Measurements from ENCODE around the gene CCDC102B. TPM values are rescaled to one million over a fixed set of nuclear protein-coding genes. Genes with fewer than 3 reads are reported as not detected.

Gene CCDC102B
- total RNA-seq, 4 donors from 2014 or later = 3.8 to 15.1 (median 4.9) TPM

- no peaks in the 10 kb centered on the region for H3K27me3 ChIP-seq
- H3K4me1 ChIP-seq = no peaks in the 10 kb centered on the region
- WGBS, 2 donors (ENCODE audit: low coverage in 1 of 2) = 56 to 76% methylated on average over 2 of the region's 2 CpGs
- no peaks in the 10 kb centered on the region for H3K9me3 ChIP-seq
- H3K4me3 ChIP-seq = no peak overlapping the region
- ATAC-seq = no peak
- H3K27ac ChIP-seq = no peak overlapping the region
- no peaks in the 10 kb centered on the region for H3K36me3 ChIP-seq
- no peak for TF ChIP-seq POLR2A (IDR thresholded peaks at IDR 0.05)
- TF ChIP-seq EP300 (IDR thresholded peaks at IDR 0.05) = no peak
- no peak for TF ChIP-seq CTCF (IDR thresholded peaks at IDR 0.05)
- TF ChIP-seq POLR2AphosphoS5 (IDR thresholded peaks at IDR 0.05) = no peak
These were observed 31.4 kb upstream of the CCDC102B start for GRCh38 chr18:68766433-68766832.

DNA sequence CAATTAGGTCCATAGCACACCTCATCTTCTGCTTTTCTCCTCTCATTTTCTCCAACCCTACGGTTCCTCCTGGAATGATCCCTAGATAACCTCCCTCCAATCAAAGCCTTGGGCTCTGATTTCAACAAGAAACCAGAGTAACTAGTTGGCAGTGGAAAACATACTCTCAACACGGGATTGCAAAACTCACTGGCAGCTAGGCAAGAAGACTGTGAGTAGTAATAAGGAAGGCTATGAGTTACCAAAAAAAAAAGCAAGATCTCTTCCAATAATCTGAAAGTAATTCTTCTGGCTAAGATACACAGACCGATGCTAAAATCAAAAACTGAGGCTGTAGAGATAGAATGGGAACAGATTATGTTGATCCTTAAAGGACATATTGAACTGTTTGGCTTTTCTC, 28.4 kb upstream of the CCDC102B start:
- Histone ChIP-seq H3K4me3 (no peak overlapping the region), H3K27me3 (no peaks in the 10 kb centered on the region), H3K4me1 (peaks cover 0 to 4% (median 0%) of the 10 kb centered on the region in 3 donors), H3K9me3 (no peaks in the 10 kb centered on the region), H3K36me3 (no peaks in the 10 kb centered on the region), H3K27ac (no peak overlapping the region)
- TF ChIP-seq EP300 (IDR thresholded peaks at IDR 0.05) (no peak), CTCF (IDR thresholded peaks at IDR 0.05) (no peak)
- ATAC-seq = peak; percentile 79
- WGBS, 2 donors (ENCODE audit: low coverage in 1 of 2) = 40 to 86% methylated on average over 2 to 3 of the region's 3 CpGs

GRCh38 chr18:68772268-68772667, 25.6 kb upstream of the CCDC102B start:
- H3K4me1 ChIP-seq = peaks cover 0 to 4% (median 0%) of the 10 kb centered on the region in 3 donors
- WGBS, 2 donors (ENCODE audit: low coverage in 1 of 2) = 19 to 39% methylated on average over 2 of the region's 2 CpGs
- H3K4me3 ChIP-seq = no peak overlapping the region
- TF ChIP-seq POLR2A (IDR thresholded peaks at IDR 0.05) (no peak), EP300 (IDR thresholded peaks at IDR 0.05) (no peak), CTCF (IDR thresholded peaks at IDR 0.05) (no peak), POLR2AphosphoS5 (IDR thresholded peaks at IDR 0.05) (no peak)
- peaks cover 0 to 4% (median 0%) of the 10 kb centered on the region in 3 donors for H3K9me3 ChIP-seq
- H3K27ac ChIP-seq = peak overlapping the region in 2 of 4 donors; percentile 9 to 42
- no peak for ATAC-seq
- H3K36me3 ChIP-seq = no peaks in the 10 kb centered on the region
- H3K27me3 ChIP-seq = no peaks in the 10 kb centered on the region

DNA sequence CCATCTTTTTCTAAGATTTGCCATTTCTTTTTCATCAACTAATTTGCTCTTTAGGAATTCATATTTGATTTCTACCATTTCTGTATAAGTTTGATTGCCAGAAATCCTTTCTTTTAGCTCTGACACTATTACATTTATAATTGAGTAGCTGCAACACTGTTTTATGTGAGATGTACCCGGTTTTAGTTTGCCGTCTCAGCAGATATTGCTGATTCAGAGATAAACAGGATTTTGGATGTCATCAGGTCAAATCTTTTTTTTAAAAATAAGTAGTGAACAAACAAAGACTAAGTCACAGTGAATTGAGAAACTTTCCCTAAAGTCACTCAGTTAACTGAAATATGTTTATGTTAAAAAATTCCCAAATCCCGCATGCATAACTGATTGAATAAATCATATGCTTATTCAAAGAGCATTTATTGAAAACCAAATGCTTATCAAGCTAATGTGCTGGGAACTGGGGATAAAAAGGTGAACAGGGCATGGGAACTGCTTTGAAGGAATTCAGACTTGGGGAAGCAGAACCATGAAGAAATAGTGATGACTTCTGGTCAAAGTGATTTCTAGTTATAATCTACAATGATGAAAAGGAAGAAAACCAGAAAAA, 19.5 kb upstream of the CCDC102B start:
- WGBS, 2 donors (ENCODE audit: low coverage in 1 of 2) = 49 to 57% methylated on average over 3 of the region's 3 CpGs
- TF ChIP-seq POLR2A (IDR thresholded peaks at IDR 0.05) = no peak
- no peak for ATAC-seq
- Histone ChIP-seq H3K4me1 (no peaks in the 10 kb centered on the region), H3K9me3 (peaks cover 0 to 4% (median 0%) of the 10 kb centered on the region in 3 donors), H3K36me3 (no peaks in the 10 kb centered on the region), H3K27ac (peak overlapping the region in 1 of 4 donors; percentile 3), H3K4me3 (no peak overlapping the region), H3K27me3 (no peaks in the 10 kb centered on the region)

GRCh38 chr18:68779169-68779568, 18.7 kb upstream of the CCDC102B start:
- peak; percentile 55 for ATAC-seq
- no peaks in the 10 kb centered on the region for H3K27me3 ChIP-seq
- no peaks in the 10 kb centered on the region for H3K4me1 ChIP-seq
- H3K36me3 ChIP-seq = no peaks in the 10 kb centered on the region
- no peak for TF ChIP-seq CTCF (IDR thresholded peaks at IDR 0.05)
- no peak for TF ChIP-seq EP300 (IDR thresholded peaks at IDR 0.05)
- TF ChIP-seq POLR2A (IDR thresholded peaks at IDR 0.05) = no peak
- no peak for TF ChIP-seq POLR2AphosphoS5 (IDR thresholded peaks at IDR 0.05)
- no peak overlapping the region for H3K4me3 ChIP-seq
- peaks cover 0 to 4% (median 0%) of the 10 kb centered on the region in 3 donors for H3K9me3 ChIP-seq
- WGBS, 2 donors (ENCODE audit: low coverage in 1 of 2) = 73 to 75% methylated on average over 3 of the region's 3 CpGs
- H3K27ac ChIP-seq = no peak overlapping the region
